ENCODE measurements around the gene LYRM4. TPM values are rescaled to one million over a fixed set of nuclear protein-coding genes. Genes with fewer than 3 reads are reported as not detected.
"Not testable (repeated sequence)": the region's sequence is repeated elsewhere in the genome, so short reads cannot be mapped to it uniquely, and the experiment has no call there.

The LYRM4 gene
- polyA plus RNA-seq, 2 donors, result 10.3 to 12.8 TPM

DNA sequence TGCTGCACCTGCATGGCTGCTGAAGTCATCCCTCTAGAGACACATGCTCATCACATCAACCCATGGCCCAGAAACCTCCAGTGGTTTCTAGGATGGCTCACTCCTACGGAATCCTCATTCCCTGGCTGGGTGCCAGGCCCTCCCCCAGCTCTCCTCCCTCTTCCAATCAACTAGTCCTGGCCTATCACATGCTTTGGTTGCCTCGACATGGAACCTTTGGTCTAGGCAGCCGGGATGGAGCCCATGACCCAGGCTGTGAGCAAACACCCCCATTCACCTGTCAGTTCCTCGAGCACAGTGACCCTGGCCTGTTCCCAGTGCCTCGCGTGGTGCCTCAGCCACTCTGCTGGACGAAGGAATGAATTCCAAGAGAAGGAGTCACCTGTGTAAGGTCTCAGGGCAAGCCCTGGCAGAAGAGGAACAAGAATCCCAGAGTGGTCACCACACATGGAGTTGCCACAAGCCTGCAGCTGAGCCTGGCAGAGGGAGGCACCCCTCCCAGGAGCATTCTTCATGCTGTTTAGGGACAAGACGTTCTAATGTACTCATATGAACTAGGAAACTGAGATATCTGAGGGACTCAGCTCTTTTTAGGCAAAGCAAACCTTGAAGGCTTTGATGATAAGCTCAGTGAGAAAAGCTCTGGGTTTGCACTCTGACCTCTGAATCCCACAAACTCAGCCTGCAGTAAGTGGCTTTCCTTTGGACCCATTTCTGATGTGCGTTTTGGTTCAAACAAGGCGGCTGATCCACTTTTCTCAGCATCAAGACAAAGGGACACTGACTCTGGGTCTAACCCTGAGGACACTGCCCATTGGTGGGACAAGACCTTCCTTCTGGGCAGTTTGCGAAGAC is 135.4 kb downstream of the LYRM4 start:
- Histone ChIP-seq H3K9me3 (ENCODE audit: control insufficient read depth in 2 of 2, insufficient read depth in 1 of 2, low read depth in 1 of 2, low read length in 1 of 2) (no peaks in the 10 kb centered on the region), H3K4me3 (ENCODE audit: low read depth in 1 of 2, low read length in 2 of 2) (no peak overlapping the region), H3K27me3 (ENCODE audit: control insufficient read depth in 1 of 2, insufficient read depth in 2 of 2, low read length in 2 of 2) (no peaks in the 10 kb centered on the region), H3K36me3 (ENCODE audit: control insufficient read depth in 2 of 2, insufficient read depth in 2 of 2, low read length in 1 of 2) (no peaks in the 10 kb centered on the region), H3K4me1 (ENCODE audit: control insufficient read depth in 2 of 2, insufficient read depth in 2 of 2, low read length in 1 of 2) (no peaks in the 10 kb centered on the region), H3K27ac (ENCODE audit: low read depth in 2 of 2, low read length in 1 of 2) (no peak overlapping the region)
- 91 to 92% methylated on average over 11 of the region's 11 CpGs for WGBS, 2 donors

DNA sequence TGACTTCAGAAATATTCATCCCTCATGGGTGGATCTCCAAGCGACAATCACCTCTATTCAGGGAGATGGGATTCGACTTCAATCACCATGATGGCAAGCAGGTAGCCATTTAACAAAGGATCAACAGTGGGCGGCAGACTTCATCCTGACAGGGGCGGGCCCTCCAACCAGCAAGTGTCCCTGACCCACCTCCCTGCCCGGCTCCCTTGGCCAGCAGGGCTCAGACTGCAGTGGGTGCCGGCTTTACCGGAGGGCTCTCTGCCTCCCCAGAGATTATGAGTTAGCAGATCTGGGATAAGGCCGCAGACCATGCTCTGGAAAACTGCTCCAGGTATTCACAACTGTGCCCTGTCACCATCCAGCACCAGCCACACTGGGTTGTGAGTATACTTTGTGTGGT is 136.2 kb downstream of the LYRM4 start:
- Histone ChIP-seq H3K9me3 (ENCODE audit: control insufficient read depth in 2 of 2, insufficient read depth in 1 of 2, low read depth in 1 of 2, low read length in 1 of 2) (no peaks in the 10 kb centered on the region), H3K27ac (ENCODE audit: low read depth in 2 of 2, low read length in 1 of 2) (no peak overlapping the region), H3K4me3 (ENCODE audit: low read depth in 1 of 2, low read length in 2 of 2) (no peak overlapping the region), H3K36me3 (ENCODE audit: control insufficient read depth in 2 of 2, insufficient read depth in 2 of 2, low read length in 1 of 2) (no peaks in the 10 kb centered on the region), H3K27me3 (ENCODE audit: control insufficient read depth in 1 of 2, insufficient read depth in 2 of 2, low read length in 2 of 2) (no peaks in the 10 kb centered on the region), H3K4me1 (ENCODE audit: control insufficient read depth in 2 of 2, insufficient read depth in 2 of 2, low read length in 1 of 2) (no peaks in the 10 kb centered on the region)
- WGBS, 2 donors, result 95 to 96% methylated on average over 8 of the region's 8 CpGs

DNA sequence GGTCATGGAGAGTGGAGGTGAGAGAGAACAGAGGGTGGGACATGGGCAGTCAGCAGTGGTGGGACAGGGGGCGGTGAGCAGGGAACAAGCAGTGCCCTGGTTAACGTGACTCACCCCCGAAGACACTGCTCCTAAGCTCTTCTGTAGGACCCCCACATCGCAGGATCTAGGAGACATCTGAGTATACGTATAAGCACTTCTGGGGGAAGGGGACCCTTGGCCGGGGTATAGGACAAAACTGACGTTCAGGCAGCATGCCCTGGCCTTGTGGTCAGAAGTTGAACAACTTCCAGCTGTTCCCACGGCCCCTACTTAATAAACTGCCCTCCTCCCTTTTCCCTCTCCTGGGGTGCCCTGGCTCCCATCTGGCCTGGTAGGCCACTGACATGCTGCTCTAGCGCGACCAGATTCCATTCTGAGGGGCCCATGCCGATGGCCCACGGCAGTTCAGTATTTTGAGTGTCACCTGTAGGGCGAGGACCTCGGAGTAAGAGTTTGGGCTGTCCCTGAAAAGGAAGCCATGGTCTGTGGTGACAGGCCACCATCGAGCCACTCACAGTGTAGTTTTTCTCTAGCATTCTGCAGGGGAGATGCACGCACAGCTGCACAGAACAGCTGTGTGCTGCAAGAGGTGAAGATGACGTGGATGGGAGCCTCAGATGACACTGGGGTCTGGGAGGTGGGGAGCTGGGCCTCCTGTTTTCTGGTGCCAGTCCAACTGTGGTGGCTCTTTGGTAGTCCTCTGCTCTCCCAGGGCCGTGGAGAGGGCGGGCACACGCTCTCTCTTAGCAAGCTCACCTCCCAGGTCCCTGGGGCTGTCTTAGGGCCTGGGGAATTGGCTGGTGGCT is 137.2 kb downstream of the LYRM4 start:
- H3K4me3 ChIP-seq (ENCODE audit: low read depth in 1 of 2, low read length in 2 of 2), result no peak overlapping the region
- H3K27ac ChIP-seq (ENCODE audit: low read depth in 2 of 2, low read length in 1 of 2), result no peak overlapping the region
- H3K27me3 ChIP-seq (ENCODE audit: control insufficient read depth in 1 of 2, insufficient read depth in 2 of 2, low read length in 2 of 2), result no peaks in the 10 kb centered on the region
- H3K36me3 ChIP-seq (ENCODE audit: control insufficient read depth in 2 of 2, insufficient read depth in 2 of 2, low read length in 1 of 2), result no peaks in the 10 kb centered on the region
- peaks cover 0 to 3% of the 10 kb centered on the region in 2 donors for H3K4me1 ChIP-seq (ENCODE audit: control insufficient read depth in 2 of 2, insufficient read depth in 2 of 2, low read length in 1 of 2)
- WGBS, 2 donors, result 93% methylated on average over 20 of the region's 20 CpGs
- no peaks in the 10 kb centered on the region for H3K9me3 ChIP-seq (ENCODE audit: control insufficient read depth in 2 of 2, insufficient read depth in 1 of 2, low read depth in 1 of 2, low read length in 1 of 2)

DNA sequence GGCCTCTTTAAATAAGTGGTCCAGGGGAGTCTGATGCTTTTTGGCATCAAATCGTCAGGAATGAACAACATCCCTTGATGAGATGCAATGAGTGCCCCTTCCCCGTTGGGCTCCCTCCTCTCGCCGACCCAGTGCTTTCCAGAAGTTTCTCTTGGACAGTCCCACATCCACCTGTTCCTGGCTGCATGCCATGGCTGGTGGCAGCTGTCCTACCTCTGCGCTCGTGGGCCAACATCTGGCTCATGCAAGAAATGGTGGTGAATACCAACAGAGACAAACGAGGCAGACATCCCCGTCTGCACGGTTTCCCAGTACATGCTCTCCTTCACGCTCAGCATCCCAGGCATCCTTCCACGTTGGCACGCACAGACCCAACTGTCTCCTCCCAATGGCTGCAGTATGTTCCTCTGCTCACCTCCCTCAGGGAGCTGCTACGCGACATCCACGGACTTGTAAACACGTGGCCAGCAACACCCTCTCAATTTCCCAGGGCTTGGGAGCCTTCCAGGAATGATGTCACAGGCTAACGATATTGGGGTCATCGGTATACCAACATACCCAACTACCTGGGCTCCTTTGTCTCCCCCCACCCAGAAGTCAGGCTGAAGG is 138.1 kb downstream of the LYRM4 start:
- Histone ChIP-seq H3K4me1 (ENCODE audit: control insufficient read depth in 2 of 2, insufficient read depth in 2 of 2, low read length in 1 of 2) (peaks cover 0 to 3% of the 10 kb centered on the region in 2 donors), H3K4me3 (ENCODE audit: low read depth in 1 of 2, low read length in 2 of 2) (no peak overlapping the region), H3K27ac (ENCODE audit: low read depth in 2 of 2, low read length in 1 of 2) (no peak overlapping the region), H3K9me3 (ENCODE audit: control insufficient read depth in 2 of 2, insufficient read depth in 1 of 2, low read depth in 1 of 2, low read length in 1 of 2) (no peaks in the 10 kb centered on the region), H3K27me3 (ENCODE audit: control insufficient read depth in 1 of 2, insufficient read depth in 2 of 2, low read length in 2 of 2) (no peaks in the 10 kb centered on the region), H3K36me3 (ENCODE audit: control insufficient read depth in 2 of 2, insufficient read depth in 2 of 2, low read length in 1 of 2) (no peaks in the 10 kb centered on the region)
- 89 to 93% methylated on average over 18 of the region's 18 CpGs for WGBS, 2 donors

DNA sequence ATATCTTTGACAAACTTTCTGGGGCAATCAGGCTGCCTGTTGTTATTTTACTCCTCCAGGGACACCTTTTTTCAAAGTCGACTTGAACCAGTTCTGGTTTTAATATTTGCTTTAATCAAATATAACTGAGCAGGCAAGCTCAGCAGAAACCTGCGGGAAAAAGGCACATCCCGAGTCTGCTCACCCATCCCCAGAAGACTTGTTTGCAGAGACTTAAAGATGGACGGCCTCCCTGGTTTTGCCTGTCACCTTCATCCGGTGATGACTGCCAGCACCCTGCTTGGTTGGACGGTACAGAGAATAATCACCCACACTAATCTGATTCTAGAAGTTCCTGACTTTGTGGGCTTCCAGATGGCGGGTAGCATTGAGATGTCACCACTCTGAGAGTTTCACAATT is 138.8 kb downstream of the LYRM4 start:
- peaks cover 0 to 3% of the 10 kb centered on the region in 2 donors for H3K4me1 ChIP-seq (ENCODE audit: control insufficient read depth in 2 of 2, insufficient read depth in 2 of 2, low read length in 1 of 2)
- no peaks in the 10 kb centered on the region for H3K9me3 ChIP-seq (ENCODE audit: control insufficient read depth in 2 of 2, insufficient read depth in 1 of 2, low read depth in 1 of 2, low read length in 1 of 2)
- H3K27ac ChIP-seq (ENCODE audit: low read depth in 2 of 2, low read length in 1 of 2), result no peak overlapping the region
- H3K4me3 ChIP-seq (ENCODE audit: low read depth in 1 of 2, low read length in 2 of 2), result no peak overlapping the region
- H3K27me3 ChIP-seq (ENCODE audit: control insufficient read depth in 1 of 2, insufficient read depth in 2 of 2, low read length in 2 of 2), result no peaks in the 10 kb centered on the region
- WGBS, 2 donors, result 90 to 91% methylated on average over 7 of the region's 7 CpGs
- no peaks in the 10 kb centered on the region for H3K36me3 ChIP-seq (ENCODE audit: control insufficient read depth in 2 of 2, insufficient read depth in 2 of 2, low read length in 1 of 2)

DNA sequence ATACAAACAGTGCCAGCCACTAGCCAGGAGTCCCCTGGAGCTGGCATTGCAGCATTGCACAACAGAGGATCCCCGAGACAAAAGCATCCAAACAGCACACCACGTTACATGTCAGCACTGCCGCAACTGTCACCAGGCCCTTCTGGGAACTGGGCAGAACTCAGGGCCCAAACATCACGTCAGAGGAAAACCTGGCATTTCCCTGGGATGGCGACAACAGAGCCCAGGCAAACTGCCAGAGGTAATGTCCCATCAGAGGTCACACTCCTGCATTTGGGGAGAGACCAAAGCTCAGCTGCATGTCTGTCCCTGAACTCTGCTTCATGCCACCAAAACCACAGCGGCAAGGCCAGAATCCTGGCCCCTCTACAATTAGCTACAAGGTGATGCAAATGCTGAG is 139.3 kb downstream of the LYRM4 start:
- Histone ChIP-seq H3K27me3 (ENCODE audit: control insufficient read depth in 1 of 2, insufficient read depth in 2 of 2, low read length in 2 of 2) (no peaks in the 10 kb centered on the region), H3K9me3 (ENCODE audit: control insufficient read depth in 2 of 2, insufficient read depth in 1 of 2, low read depth in 1 of 2, low read length in 1 of 2) (no peaks in the 10 kb centered on the region), H3K4me1 (ENCODE audit: control insufficient read depth in 2 of 2, insufficient read depth in 2 of 2, low read length in 1 of 2) (peaks cover 0 to 5% of the 10 kb centered on the region in 2 donors), H3K4me3 (ENCODE audit: low read depth in 1 of 2, low read length in 2 of 2) (no peak overlapping the region), H3K36me3 (ENCODE audit: control insufficient read depth in 2 of 2, insufficient read depth in 2 of 2, low read length in 1 of 2) (no peaks in the 10 kb centered on the region), H3K27ac (ENCODE audit: low read depth in 2 of 2, low read length in 1 of 2) (no peak overlapping the region)
- whole genome bisulfite sequencing, 2 donors, result 86 to 89% methylated on average over 6 of the region's 6 CpGs

DNA sequence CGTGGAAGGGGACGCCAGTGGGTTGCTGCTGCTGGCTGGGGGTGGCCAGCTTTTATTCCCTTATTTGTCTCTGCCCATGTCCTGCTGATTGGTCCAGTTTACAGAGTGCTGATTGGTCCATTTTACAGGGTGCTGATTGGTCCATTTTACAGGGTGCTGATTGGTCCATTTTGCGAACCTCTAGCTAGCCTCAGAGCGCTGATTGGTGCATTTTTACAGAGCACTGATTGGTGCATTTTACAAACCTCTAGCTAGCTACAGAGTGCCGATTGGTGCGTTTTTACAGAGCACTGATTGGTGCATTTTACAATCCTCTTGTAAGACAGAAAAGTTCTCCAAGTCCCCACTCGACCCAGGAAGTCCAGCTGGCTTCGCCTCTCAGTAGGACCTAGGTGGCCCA is 140.2 kb downstream of the LYRM4 start:
- not testable (repeated sequence) for H3K4me3 ChIP-seq (ENCODE audit: low read depth in 1 of 2, low read length in 2 of 2); H3K36me3 ChIP-seq (ENCODE audit: control insufficient read depth in 2 of 2, insufficient read depth in 2 of 2, low read length in 1 of 2); H3K27me3 ChIP-seq (ENCODE audit: control insufficient read depth in 1 of 2, insufficient read depth in 2 of 2, low read length in 2 of 2); H3K9me3 ChIP-seq (ENCODE audit: control insufficient read depth in 2 of 2, insufficient read depth in 1 of 2, low read depth in 1 of 2, low read length in 1 of 2); H3K4me1 ChIP-seq (ENCODE audit: control insufficient read depth in 2 of 2, insufficient read depth in 2 of 2, low read length in 1 of 2); H3K27ac ChIP-seq (ENCODE audit: low read depth in 2 of 2, low read length in 1 of 2)
- WGBS, 2 donors, result 95 to 97% methylated on average over 8 of the region's 8 CpGs

DNA sequence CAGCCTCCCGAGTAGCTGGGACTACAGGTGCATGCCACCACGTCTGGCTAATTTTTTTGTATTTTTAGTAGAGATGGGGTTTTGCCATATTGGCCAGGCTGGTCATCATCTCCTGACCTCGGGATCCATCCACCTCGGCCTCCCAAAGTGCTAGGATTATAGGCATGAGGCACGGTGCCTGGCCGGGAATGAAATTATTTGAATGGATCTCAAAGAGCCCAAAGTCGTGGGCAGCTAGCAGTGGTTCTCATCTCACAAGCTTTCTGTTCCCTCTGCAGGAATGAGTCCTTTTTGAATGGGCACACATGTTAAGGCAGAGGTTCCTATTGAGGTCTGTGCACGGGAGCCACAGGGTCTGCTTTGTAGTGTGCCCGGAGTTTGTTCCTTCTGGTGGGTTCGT is 140.7 kb downstream of the LYRM4 start:
- WGBS, 2 donors, result 94 to 95% methylated on average over 10 of the region's 10 CpGs
- no peak overlapping the region for H3K4me3 ChIP-seq (ENCODE audit: low read depth in 1 of 2, low read length in 2 of 2)
- no peaks in the 10 kb centered on the region for H3K27me3 ChIP-seq (ENCODE audit: control insufficient read depth in 1 of 2, insufficient read depth in 2 of 2, low read length in 2 of 2)
- H3K9me3 ChIP-seq (ENCODE audit: control insufficient read depth in 2 of 2, insufficient read depth in 1 of 2, low read depth in 1 of 2, low read length in 1 of 2), result no peaks in the 10 kb centered on the region
- no peak overlapping the region for H3K27ac ChIP-seq (ENCODE audit: low read depth in 2 of 2, low read length in 1 of 2)
- H3K4me1 ChIP-seq (ENCODE audit: control insufficient read depth in 2 of 2, insufficient read depth in 2 of 2, low read length in 1 of 2), result peaks cover 0 to 5% of the 10 kb centered on the region in 2 donors
- no peaks in the 10 kb centered on the region for H3K36me3 ChIP-seq (ENCODE audit: control insufficient read depth in 2 of 2, insufficient read depth in 2 of 2, low read length in 1 of 2)

DNA sequence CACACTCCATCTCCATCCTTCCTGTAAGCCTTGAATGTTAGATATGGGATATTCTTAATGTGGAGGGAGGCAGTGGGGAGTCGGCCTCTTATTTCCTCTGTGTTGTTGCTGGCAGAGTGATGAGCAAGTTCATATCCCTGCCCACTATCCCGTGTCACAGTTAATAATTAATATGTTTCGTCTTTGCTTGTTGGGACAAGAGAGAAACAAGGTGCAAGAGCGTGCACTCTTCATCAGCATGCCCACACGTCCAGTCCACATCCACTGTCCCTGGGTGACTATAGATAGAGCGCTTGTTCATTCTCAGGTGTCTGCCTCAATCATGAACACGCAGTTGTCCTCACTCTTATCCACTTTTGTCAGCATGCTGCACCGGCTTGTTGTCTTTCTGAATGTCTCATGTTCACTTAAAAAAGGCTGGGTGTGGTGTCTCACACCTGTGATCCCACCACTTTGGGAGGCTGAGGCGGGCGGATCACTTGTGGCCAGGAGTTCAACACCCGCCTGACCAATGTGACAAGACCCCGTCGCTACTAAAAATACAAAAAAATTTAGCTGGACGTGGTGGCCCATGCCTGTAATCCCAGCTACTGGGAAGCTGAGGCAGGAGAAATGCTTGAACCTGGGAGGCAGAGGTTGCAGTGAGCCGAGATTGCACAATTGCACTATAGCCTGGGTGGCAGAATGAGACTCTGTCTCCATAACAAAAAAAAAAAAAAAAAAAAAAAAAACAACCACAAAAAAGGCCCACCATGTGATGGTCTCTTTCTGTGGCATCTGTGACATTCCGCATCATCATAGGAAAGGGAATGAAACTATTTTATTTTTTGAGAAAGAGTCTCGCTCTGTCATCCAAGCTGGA is 141.4 kb downstream of the LYRM4 start:
- 90 to 92% methylated on average over 17 of the region's 17 CpGs for WGBS, 2 donors
- Histone ChIP-seq H3K27me3 (ENCODE audit: control insufficient read depth in 1 of 2, insufficient read depth in 2 of 2, low read length in 2 of 2) (no peaks in the 10 kb centered on the region), H3K27ac (ENCODE audit: low read depth in 2 of 2, low read length in 1 of 2) (no peak overlapping the region), H3K4me1 (ENCODE audit: control insufficient read depth in 2 of 2, insufficient read depth in 2 of 2, low read length in 1 of 2) (peaks cover 0 to 5% of the 10 kb centered on the region in 2 donors), H3K36me3 (ENCODE audit: control insufficient read depth in 2 of 2, insufficient read depth in 2 of 2, low read length in 1 of 2) (no peaks in the 10 kb centered on the region), H3K4me3 (ENCODE audit: low read depth in 1 of 2, low read length in 2 of 2) (no peak overlapping the region), H3K9me3 (ENCODE audit: control insufficient read depth in 2 of 2, insufficient read depth in 1 of 2, low read depth in 1 of 2, low read length in 1 of 2) (no peaks in the 10 kb centered on the region)

Measured in esophagus (tissue), 2 donors.